Measurements from ENCODE around the gene SPACA6. TPM values are rescaled to one million over a fixed set of nuclear protein-coding genes. Genes with fewer than 3 reads are reported as not detected.

The SPACA6 gene
- total and polyA plus RNA-seq, 9 of the 15 experiments (the other 6 are each of a cell fraction or from before 2014, with no cell fraction given), result 1.3 to 17.3 (median 6.2) TPM

DNA sequence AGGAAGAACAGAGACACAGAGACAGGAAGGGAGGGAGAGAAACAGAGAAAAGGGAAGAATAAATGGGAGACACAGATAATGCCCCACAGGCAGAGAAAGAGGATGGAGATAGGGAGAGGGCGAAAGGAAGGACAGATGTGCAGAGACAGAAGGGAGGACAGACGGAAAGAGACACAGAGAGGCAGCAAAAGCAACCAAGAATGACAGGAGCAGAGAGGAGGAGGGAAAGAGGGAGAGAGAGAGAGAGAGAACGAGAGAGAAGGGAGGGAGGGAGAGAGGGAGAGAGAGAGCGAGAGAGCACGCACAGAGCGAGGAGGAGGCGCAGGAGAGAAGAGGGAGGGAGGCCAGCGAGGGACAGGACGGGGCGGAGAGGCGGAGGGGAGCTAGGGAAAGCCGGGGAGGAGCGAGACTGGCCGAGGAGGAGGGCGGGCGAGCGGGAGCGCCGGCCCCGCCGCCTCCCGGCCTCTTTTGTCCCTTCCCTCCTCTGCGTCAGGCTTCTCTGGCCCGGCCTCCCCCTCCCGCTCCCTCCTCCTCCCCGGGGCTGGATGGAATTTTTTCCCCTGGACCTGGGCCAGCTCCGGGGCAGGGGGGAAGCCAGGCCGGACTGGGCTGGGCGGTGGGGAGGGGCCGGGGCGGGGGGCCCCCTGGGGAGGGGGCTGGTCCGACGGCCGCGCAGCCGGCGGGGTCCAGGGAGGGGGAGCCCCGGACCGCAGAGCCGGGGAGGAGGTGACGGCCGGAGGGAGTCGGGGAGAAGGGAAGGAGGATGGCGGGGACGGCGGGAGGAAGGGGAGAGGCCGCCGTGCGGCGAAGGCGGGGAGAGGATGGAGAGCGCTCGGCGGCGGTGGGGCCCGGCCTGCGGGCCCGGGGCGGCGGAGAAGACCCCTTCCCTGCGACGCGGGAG, 4.2 kb upstream of the SPACA6 start (continued):
- TF ChIP-seq PHTF2 (CRISPR knock-in tag; IDR thresholded peaks at IDR 0.05) (no peak), ZFX (CRISPR knock-in tag; IDR thresholded peaks at IDR 0.05) (peak; percentile 27), OTX1 (CRISPR knock-in tag; IDR thresholded peaks at IDR 0.05) (peak; percentile 92), PCBP1 (IDR thresholded peaks at IDR 0.05; ENCODE audit: low read depth, low read length, poor library complexity, severe bottlenecking) (peak; percentile 73), LEF1 (IDR thresholded peaks at IDR 0.05) (peak; percentile 29; the same call in 1 of the 2 replicates), HNRNPLL (IDR thresholded peaks at IDR 0.05; ENCODE audit: low read depth, low read length, poor library complexity, severe bottlenecking) (no peak), POLR3A (IDR thresholded peaks at IDR 0.05; ENCODE audit: borderline replicate concordance, extremely low read depth, insufficient read depth, insufficient read length) (no peak), ARHGAP35 (IDR thresholded peaks at IDR 0.05; ENCODE audit: partially characterized antibody) (peak; percentile 83), CTBP1 (IDR thresholded peaks at IDR 0.05; ENCODE audit: borderline replicate concordance) (peak; percentile 75; the same call in 1 of the 2 replicates), POLR2B (IDR thresholded peaks at IDR 0.05; ENCODE audit: low read depth, partially characterized antibody) (peak; percentile 52), HMGN3 (IDR thresholded peaks at IDR 0.05; ENCODE audit: borderline replicate concordance, extremely low read depth, insufficient read length, low read depth, low read length) (peak; percentile 65), SUPT5H (IDR thresholded peaks at IDR 0.05) (peak; percentile 42), JUN (IDR thresholded peaks at IDR 0.05; ENCODE audit: borderline replicate concordance, low read depth, low read length) (0 out of 2 replicates have a peak, but pooled peaks have one; percentile 25), JUN (CRISPR knock-in tag; IDR thresholded peaks at IDR 0.05; ENCODE audit: borderline replicate concordance) (no peak), KAT8 (IDR thresholded peaks at IDR 0.05; ENCODE audit: low read depth) (no peak), SIN3A (IDR thresholded peaks at IDR 0.05; ENCODE audit: borderline replicate concordance in 2 of 2, control insufficient read depth in 1 of 2, low read depth in 2 of 2, low read length in 2 of 2) (peak; percentile 46 to 71; a peak in 2 of 4 replicates), DIDO1 (tag; IDR thresholded peaks at IDR 0.05; ENCODE audit: low read depth) (peak; percentile 45; the same call in 1 of the 2 replicates)
- TF ChIP-seq, protein P1, sequence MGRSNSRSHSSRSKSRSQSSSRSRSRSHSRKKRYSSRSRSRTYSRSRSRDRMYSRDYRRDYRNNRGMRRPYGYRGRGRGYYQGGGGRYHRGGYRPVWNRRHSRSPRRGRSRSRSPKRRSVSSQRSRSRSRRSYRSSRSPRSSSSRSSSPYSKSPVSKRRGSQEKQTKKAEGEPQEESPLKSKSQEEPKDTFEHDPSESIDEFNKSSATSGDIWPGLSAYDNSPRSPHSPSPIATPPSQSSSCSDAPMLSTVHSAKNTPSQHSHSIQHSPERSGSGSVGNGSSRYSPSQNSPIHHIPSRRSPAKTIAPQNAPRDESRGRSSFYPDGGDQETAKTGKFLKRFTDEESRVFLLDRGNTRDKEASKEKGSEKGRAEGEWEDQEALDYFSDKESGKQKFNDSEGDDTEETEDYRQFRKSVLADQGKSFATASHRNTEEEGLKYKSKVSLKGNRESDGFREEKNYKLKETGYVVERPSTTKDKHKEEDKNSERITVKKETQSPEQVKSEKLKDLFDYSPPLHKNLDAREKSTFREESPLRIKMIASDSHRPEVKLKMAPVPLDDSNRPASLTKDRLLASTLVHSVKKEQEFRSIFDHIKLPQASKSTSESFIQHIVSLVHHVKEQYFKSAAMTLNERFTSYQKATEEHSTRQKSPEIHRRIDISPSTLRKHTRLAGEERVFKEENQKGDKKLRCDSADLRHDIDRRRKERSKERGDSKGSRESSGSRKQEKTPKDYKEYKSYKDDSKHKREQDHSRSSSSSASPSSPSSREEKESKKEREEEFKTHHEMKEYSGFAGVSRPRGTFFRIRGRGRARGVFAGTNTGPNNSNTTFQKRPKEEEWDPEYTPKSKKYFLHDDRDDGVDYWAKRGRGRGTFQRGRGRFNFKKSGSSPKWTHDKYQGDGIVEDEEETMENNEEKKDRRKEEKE (IDR thresholded peaks at IDR 0.05; ENCODE audit: borderline replicate concordance in 1 of 2, control insufficient read depth in 1 of 2, low read depth in 2 of 2, low read length in 1 of 2), result peak in 1 of 2 experiments; percentile 65; a peak in 1 of 4 replicates
- TF ChIP-seq, protein P2, sequence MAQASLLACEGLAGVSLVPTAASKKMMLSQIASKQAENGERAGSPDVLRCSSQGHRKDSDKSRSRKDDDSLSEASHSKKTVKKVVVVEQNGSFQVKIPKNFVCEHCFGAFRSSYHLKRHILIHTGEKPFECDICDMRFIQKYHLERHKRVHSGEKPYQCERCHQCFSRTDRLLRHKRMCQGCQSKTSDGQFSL (CRISPR knock-in tag; IDR thresholded peaks at IDR 0.05), result no peak
- TF ChIP-seq, protein P2 (tag; IDR thresholded peaks at IDR 0.05), result peak in 1 of 2 experiments; percentile 50; a peak in 1 of 4 replicates
- TF ChIP-seq, protein P3, sequence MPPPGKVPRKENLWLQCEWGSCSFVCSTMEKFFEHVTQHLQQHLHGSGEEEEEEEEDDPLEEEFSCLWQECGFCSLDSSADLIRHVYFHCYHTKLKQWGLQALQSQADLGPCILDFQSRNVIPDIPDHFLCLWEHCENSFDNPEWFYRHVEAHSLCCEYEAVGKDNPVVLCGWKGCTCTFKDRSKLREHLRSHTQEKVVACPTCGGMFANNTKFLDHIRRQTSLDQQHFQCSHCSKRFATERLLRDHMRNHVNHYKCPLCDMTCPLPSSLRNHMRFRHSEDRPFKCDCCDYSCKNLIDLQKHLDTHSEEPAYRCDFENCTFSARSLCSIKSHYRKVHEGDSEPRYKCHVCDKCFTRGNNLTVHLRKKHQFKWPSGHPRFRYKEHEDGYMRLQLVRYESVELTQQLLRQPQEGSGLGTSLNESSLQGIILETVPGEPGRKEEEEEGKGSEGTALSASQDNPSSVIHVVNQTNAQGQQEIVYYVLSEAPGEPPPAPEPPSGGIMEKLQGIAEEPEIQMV (tag; conservative IDR thresholded peaks at IDR 0.05; ENCODE audit: low read depth), result peak; percentile 56; the same call in 1 of the 2 replicates
